HG02642 (cell line): ENCODE data around the gene TBXT.

Source experiments
- ATAC-seq: cut with Tn5 transposase; IDR thresholded peaks from one replicate; pipeline ENCODE4 v1.9.1; 2021; ENCODE audit warnings: mild to moderate bottlenecking; ENCODE audit not compliant: unreplicated experiment, poor library complexity

Gene TBXT

GRCh38 chr6:166121726-166122125, 45.9 kb downstream of the TBXT start:
- ATAC-seq, result no peak

GRCh38 chr6:166119116-166119911, 48.3 kb downstream of the TBXT start:
- ATAC-seq, result no peak

GRCh38 chr6:166115609-166116008, 52.0 kb downstream of the TBXT start:
- no peak for ATAC-seq

- ATAC-seq, result no peak
Measured at GRCh38 chr6:166112580-166112979, 55.1 kb downstream of the TBXT start.

GRCh38 chr6:166109608-166110007, 58.0 kb downstream of the TBXT start:
- no peak for ATAC-seq
